Measurements from ENCODE around the gene HSPB1.
"Not testable (repeated sequence)": the region's sequence is repeated elsewhere in the genome, so short reads cannot be mapped to it uniquely, and the experiment has no call there.

Gene HSPB1

GRCh38 chr7:76302347-76303201 lies at the start of gene HSPB1:
TSS of gene HSPB1 (plus strand) at chr7:76302673. CDS start at chr7:76302713, 40 bp downstream.
- no peak for FAIRE-seq

GRCh38 chr7:76254781-76255180 lies 47.7 kb upstream of the HSPB1 start:
- FAIRE-seq = no peak

GRCh38 chr7:76257973-76258372 lies 44.5 kb upstream of the HSPB1 start:
- FAIRE-seq = no peak

- FAIRE-seq = no peak
Observed at GRCh38 chr7:76259124-76260093, 43.1 kb upstream of the HSPB1 start.

- FAIRE-seq = no peak
Observed at GRCh38 chr7:76260171-76260703, 42.2 kb upstream of the HSPB1 start.

GRCh38 chr7:76261329-76261728 lies 41.1 kb upstream of the HSPB1 start:
- no peak for FAIRE-seq

GRCh38 chr7:76261931-76262330 lies 40.5 kb upstream of the HSPB1 start:
- FAIRE-seq = no peak

GRCh38 chr7:76262683-76263402 lies 39.6 kb upstream of the HSPB1 start:
- FAIRE-seq = no peak

- FAIRE-seq = no peak
Observed at GRCh38 chr7:76265299-76265698, 37.2 kb upstream of the HSPB1 start.

GRCh38 chr7:76267107-76267893 lies 35.2 kb upstream of the HSPB1 start:
- FAIRE-seq = no peak

GRCh38 chr7:76267894-76268183 lies 34.6 kb upstream of the HSPB1 start:
- no peak for FAIRE-seq

GRCh38 chr7:76268376-76268775 lies 34.1 kb upstream of the HSPB1 start:
- no peak for FAIRE-seq

GRCh38 chr7:76269895-76270294 lies 32.6 kb upstream of the HSPB1 start:
- no peak for FAIRE-seq

- FAIRE-seq = not testable (repeated sequence)
Observed at GRCh38 chr7:76271384-76271783, 31.1 kb upstream of the HSPB1 start.

GRCh38 chr7:76272142-76272541 lies 30.3 kb upstream of the HSPB1 start:
- no peak for FAIRE-seq

GRCh38 chr7:76272851-76273497 lies 29.5 kb upstream of the HSPB1 start:
- no peak for FAIRE-seq

- no peak for FAIRE-seq
Observed at GRCh38 chr7:76273503-76273902, 29.0 kb upstream of the HSPB1 start.

- no peak for FAIRE-seq
Observed at GRCh38 chr7:76278540-76278939, 23.9 kb upstream of the HSPB1 start.

GRCh38 chr7:76280408-76280807 lies 22.1 kb upstream of the HSPB1 start:
- FAIRE-seq = no peak

GRCh38 chr7:76281006-76281705 lies 21.3 kb upstream of the HSPB1 start:
- no peak for FAIRE-seq

Measured in endometrium (tissue), 2 donors.